NCI-H1930 (cell line): Measurements from ENCODE around the gene PADI6.

Source experiments
- DNase-seq, 2 experiments: peaks; one replicate each; lab custom pipeline; 2025; lab: John Stamatoyannopoulos, UW

The PADI6 gene

GRCh38 chr1:17434016-17434415, 62.0 kb downstream of the PADI6 start:
- no peak for DNase-seq

- no peak for DNase-seq
Measured at GRCh38 chr1:17434601-17435000, 62.6 kb downstream of the PADI6 start.

- DNase-seq: no peak
Measured at GRCh38 chr1:17436380-17437174, 64.6 kb downstream of the PADI6 start.

GRCh38 chr1:17437260-17437579, 65.2 kb downstream of the PADI6 start:
- DNase-seq: no peak

GRCh38 chr1:17437580-17438317, 65.8 kb downstream of the PADI6 start:
- peak; percentile 51 to 77 for DNase-seq

- peak in 1 of 2 experiments; percentile 18 for DNase-seq
Measured at GRCh38 chr1:17438318-17439249, 66.6 kb downstream of the PADI6 start.

GRCh38 chr1:17439250-17440073, 67.5 kb downstream of the PADI6 start, which contains the start of gene RCC2:
RCC2 (minus strand) TSS chr1:17439677; CDS start chr1:17438514, 1,163 bp downstream.
- DNase-seq: peak; percentile 47 to 75

- no peak for DNase-seq
Measured at GRCh38 chr1:17440074-17440826, 68.3 kb downstream of the PADI6 start.

GRCh38 chr1:17440827-17441168, 68.8 kb downstream of the PADI6 start:
- no peak for DNase-seq

- peak in 1 of 2 experiments; percentile 40 for DNase-seq
Measured at GRCh38 chr1:17441265-17441992, 69.4 kb downstream of the PADI6 start.

- no peak for DNase-seq
Measured at GRCh38 chr1:17441993-17442357, 70.0 kb downstream of the PADI6 start.

- no peak for DNase-seq
Measured at GRCh38 chr1:17442841-17443240, 70.8 kb downstream of the PADI6 start.

- DNase-seq: no peak
Measured at GRCh38 chr1:17447501-17447992, 75.6 kb downstream of the PADI6 start.
